Fibroblast of mammary gland (primary cell): ENCODE data around the gene MFAP4.

Source experiments
- DNase-seq: peaks from one replicate; pipeline ENCODE4 v3.0.0-alpha.2; 2010; ENCODE audit warnings: low read depth
- H3K4me3 ChIP-seq: 2 replicates; pipeline ENCODE4 v1.5.1; 2011; ENCODE audit warnings: low read depth, mild to moderate bottlenecking, low read length, moderate library complexity; ENCODE audit not compliant: control insufficient read depth
- TF ChIP-seq, protein P1 (sequence below): conservative IDR thresholded peaks from 2 replicates; pipeline ENCODE4 v1.5.1; 2011; ENCODE audit warnings: low read depth, low read length, inconsistent platforms; ENCODE audit not compliant: control insufficient read depth, insufficient read depth

The MFAP4 gene

DNA sequence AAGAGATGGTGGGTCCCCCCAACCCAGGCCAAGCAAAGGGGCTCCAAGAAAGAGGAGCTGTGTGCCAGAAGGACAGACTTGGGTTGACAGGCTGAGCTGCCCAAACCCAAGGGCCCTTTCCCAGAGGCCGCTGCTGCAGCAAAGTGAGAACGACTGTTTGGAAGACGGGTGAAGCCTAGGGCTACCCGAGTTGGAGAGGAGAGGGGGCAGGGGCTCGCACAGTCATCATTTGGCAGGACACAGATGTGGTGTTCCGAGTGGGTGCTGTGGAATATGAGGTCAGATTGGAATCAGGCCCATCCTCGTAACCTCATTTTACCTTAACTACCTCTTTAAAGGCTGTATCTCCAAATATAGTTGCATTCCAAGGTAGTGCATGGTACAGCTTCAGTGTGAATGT lies 5.3 kb upstream of the MFAP4 start:
- TF ChIP-seq, protein P1, sequence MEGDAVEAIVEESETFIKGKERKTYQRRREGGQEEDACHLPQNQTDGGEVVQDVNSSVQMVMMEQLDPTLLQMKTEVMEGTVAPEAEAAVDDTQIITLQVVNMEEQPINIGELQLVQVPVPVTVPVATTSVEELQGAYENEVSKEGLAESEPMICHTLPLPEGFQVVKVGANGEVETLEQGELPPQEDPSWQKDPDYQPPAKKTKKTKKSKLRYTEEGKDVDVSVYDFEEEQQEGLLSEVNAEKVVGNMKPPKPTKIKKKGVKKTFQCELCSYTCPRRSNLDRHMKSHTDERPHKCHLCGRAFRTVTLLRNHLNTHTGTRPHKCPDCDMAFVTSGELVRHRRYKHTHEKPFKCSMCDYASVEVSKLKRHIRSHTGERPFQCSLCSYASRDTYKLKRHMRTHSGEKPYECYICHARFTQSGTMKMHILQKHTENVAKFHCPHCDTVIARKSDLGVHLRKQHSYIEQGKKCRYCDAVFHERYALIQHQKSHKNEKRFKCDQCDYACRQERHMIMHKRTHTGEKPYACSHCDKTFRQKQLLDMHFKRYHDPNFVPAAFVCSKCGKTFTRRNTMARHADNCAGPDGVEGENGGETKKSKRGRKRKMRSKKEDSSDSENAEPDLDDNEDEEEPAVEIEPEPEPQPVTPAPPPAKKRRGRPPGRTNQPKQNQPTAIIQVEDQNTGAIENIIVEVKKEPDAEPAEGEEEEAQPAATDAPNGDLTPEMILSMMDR: no peak
- H3K4me3 ChIP-seq: no peak overlapping the region
- DNase-seq: no peak

DNA sequence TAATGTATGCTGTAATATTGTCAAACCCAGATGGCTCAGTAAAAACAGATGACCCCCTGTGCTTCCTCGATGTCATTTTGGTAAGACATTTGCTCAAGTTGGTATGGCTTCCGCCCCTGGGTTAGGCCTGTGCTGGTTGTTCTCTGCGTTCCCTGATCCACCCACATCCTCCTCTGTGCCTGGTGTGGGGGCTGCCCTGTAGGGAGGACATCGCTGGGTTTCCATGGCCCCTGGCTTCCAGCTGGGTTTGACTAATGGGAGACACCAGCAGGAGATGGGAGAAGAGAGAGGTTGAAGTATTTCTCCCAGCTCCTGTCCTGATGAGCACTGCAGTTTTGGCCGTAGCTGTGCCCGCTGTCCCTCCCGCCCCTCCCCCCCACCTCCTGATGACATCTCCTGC lies 4.4 kb upstream of the MFAP4 start:
- TF ChIP-seq, protein P1: no peak
- DNase-seq: no peak
- H3K4me3 ChIP-seq: no peak overlapping the region

DNA sequence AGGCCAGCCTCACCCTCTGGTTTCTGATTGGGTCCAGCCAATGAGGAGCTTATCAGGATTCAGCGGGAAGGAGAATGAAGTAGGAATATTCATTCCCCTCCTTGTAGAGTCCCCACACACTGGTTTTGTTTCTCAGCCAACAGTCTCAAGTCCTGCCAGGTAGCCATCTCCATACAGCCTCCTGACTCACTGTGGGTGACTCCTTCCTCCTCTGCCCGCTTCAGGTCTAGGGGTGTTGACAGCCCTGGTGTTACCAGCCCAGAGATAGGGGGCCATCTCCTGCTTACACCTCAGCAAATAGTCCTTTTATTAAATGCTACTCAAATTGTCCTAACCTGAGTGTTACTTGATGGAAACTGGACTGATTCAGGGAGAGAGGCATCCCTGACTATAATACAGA lies 4.0 kb upstream of the MFAP4 start:
- no peak overlapping the region for H3K4me3 ChIP-seq
- TF ChIP-seq, protein P1: no peak
- DNase-seq: no peak

DNA sequence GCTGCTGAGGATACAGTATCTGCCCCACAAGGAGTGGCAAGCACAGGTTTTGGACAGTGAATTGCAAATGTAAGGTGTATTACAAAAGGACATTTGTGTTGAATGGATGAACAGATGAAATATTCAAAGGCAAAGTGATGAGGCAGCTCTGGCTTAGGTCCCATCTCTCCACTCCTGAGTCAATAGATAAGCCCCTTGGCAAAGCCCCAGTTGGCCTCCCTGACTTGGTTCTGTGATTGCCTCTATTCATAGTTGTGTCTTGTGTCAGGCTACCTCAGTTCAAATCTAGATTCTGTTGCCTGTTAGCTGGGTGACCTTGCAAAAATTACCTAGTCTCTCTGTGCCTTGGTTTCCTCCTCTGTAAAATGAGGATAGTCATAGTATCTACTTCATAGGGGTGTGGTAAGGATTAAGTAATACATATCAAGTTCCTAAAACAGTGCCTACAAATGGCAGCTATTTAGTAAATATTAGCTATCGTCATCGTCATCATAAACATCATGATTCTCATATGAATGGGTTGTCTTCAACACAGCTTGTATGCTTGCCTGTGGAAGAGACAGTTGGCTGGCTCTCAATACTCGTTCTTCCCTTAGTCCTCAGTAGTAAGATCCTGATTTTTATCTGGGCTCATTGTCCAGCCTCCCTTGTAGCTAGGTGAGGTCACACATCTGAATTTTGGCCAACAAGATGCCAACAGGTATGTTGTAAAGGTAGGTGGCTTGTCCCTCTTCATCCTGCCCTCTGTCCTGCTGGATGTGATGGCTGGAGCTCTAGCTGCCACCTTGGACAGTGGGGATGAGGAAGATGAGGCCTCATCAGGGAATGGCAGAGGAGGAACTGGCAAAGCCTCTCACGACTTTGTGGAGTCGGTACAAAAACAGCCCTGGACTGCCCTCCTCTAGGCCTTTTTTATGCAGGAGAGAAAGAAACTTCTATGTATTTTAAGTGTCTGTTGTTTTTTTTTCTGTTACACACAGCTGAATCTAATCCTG lies 2.1 kb upstream of the MFAP4 start:
- TF ChIP-seq, protein P1: no peak
- H3K4me3 ChIP-seq: no peak overlapping the region
- no peak for DNase-seq

DNA sequence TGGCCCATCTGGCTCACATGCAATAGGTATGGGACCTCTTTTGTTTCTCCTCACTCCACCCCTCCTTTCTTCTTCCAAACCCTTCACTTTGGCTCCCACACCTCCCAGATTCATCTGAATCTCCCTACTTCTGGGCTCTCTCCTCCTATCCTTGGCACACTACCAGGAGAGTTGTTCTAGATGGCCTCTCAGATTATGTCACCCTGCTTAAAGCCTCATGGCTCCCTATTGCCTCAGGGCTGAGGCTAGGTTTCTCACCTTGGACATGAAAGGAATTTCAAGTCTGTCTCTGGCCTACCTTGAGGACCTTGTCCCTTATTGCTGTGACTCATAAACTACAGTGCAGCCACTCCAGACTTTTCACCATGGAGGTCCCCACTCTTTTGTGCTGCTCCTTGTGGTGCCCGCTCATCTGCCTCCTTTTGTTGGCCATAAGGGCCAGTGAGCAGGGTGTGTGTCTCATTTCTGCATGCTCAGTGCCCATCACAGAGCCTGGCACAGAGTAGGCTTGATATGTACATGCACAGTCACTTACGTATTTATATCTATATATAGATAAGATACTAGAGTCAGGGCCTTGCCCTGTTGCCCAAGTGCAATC lies 1.0 kb upstream of the MFAP4 start:
- DNase-seq: peak; percentile 86
- TF ChIP-seq, protein P1: no peak
- H3K4me3 ChIP-seq: no peak overlapping the region

DNA sequence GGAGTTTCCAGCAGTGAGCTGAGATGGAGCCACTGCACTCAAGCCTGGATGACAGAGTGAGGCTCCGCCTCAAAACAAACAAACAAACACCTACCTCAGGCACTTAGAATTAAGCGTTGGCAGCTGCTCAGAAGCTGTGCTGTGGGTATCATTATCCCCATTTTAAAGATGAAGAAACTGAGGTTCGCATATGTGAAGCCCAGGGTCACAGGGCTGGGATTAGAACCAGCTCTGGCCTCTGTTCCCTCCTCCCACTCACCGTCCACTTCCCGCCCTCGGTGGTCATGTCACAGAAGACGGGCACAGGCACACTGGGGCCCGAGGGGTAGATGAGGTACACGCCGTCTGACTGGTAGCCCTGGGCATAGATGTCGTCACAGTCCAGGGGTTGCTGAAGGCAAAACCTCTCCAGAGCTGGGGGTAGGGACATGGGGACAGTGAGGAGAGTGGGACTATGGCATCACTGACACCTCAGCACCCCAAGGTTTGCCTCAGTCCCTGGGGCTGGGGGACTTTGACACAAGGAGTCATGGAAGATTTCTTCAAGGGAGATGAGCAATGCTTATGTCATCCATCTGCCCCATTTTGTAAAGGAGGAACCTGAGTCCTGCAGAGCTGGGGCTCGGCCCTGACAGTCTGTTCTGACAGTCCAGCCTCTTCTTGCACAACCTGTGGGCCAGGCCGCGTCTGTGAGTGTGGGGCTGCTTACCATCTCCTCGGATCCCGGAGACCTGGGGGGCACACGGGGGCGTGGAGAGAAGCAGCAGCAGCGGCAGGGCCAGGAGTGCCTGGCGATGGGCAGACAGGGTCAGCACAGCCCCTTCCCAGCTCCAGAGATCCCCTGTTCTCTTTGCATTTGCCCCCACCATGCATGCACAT lies 700 bp downstream of the MFAP4 start:
- H3K4me3 ChIP-seq: peak overlapping the region; percentile 40
- TF ChIP-seq, protein P1: no peak
- peak; percentile 96 for DNase-seq
